ENCODE data around the gene GSX2. TPM values are rescaled to one million over a fixed set of nuclear protein-coding genes. Genes with fewer than 3 reads are reported as not detected.

Gene GSX2
- total RNA-seq, 1 experiment from 2014 or later, result not detected

DNA sequence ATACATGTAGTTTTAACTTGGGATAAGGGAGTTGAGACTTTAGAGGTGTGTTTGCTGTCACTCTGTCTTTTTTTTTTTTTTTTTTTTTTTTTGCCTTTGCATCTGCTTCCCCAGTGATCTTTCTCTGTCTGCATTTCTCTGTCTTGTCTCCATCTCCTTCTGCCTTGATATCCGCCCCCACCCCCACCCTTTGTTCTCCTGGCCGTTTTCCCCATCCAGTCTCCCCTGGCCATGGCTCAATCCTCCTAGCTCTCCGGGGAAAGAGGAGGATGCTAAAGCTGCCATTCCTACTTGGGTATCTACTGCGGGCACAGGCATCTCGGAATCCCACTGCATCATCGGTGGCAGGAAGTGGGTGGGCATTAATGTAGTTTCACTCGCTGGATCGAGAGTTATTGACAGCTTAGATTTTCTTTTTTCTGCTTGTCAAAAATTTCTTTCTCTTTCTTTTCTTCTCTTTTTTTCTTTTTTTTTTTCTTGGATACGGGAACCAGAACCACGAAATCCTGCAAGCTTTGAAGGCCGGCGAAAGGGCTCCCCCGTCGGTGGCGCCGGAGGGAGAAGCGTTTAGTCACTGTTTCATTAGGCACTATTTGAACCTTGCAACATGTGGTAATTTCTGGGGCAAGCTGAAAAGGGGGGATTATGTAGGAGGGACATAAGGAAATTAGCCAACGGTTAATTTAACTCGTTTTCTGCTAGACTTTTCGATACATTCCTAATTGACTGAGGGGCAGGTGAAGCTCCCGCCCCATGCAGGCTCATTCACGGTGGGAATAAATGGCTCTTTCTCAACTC lies 8.2 kb downstream of the GSX2 start:
- ChIA-PET POLR2A (no interaction called here), CTCF (no interaction called here), RAD21 (ENCODE audit: low non-redundant PET in 1 of 2, low total read pairs in 2 of 2, uncharacterized antibody in 2 of 2, unreplicated experiment in 2 of 2) (no interaction called here)
- intact Hi-C loops (cut with micrococcal nuclease), result no loop called here
- no peak for DNase-seq (ENCODE audit: low read depth, low spot score)
- TF ChIP-seq POLR2AphosphoS5 (IDR thresholded peaks at IDR 0.05; ENCODE audit: low read depth, low read length) (no peak), SIN3A (IDR thresholded peaks at IDR 0.05; ENCODE audit: low read depth) (no peak), ZFX (IDR thresholded peaks at IDR 0.05) (no peak), SRF (IDR thresholded peaks at IDR 0.05; ENCODE audit: low read depth) (no peak), CEBPB (IDR thresholded peaks at IDR 0.05; ENCODE audit: low read depth) (no peak), TCF7L2 (IDR thresholded peaks at IDR 0.05; ENCODE audit: borderline replicate concordance, extremely low read depth, insufficient read depth, insufficient read length) (no peak), ZNF274 (IDR thresholded peaks at IDR 0.05; ENCODE audit: low read depth, low read length) (no peak), CBX3 (IDR thresholded peaks at IDR 0.05; ENCODE audit: low read depth) (no peak), EGR1 (IDR thresholded peaks at IDR 0.05; ENCODE audit: low read depth) (no peak), ELF1 (IDR thresholded peaks at IDR 0.05; ENCODE audit: borderline replicate concordance, low read depth) (no peak), EZH2 (IDR thresholded peaks at IDR 0.05) (no peak), POLR2A (IDR thresholded peaks at IDR 0.05; ENCODE audit: borderline replicate concordance, extremely low read depth, insufficient read depth, insufficient read length) (no peak), RAD21 (IDR thresholded peaks at IDR 0.05; ENCODE audit: low read depth) (no peak)
- TF ChIP-seq, protein P1, sequence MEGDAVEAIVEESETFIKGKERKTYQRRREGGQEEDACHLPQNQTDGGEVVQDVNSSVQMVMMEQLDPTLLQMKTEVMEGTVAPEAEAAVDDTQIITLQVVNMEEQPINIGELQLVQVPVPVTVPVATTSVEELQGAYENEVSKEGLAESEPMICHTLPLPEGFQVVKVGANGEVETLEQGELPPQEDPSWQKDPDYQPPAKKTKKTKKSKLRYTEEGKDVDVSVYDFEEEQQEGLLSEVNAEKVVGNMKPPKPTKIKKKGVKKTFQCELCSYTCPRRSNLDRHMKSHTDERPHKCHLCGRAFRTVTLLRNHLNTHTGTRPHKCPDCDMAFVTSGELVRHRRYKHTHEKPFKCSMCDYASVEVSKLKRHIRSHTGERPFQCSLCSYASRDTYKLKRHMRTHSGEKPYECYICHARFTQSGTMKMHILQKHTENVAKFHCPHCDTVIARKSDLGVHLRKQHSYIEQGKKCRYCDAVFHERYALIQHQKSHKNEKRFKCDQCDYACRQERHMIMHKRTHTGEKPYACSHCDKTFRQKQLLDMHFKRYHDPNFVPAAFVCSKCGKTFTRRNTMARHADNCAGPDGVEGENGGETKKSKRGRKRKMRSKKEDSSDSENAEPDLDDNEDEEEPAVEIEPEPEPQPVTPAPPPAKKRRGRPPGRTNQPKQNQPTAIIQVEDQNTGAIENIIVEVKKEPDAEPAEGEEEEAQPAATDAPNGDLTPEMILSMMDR (IDR thresholded peaks at IDR 0.05 in 2 of 3, conservative IDR thresholded peaks at IDR 0.05 in 1 of 3; ENCODE audit: borderline replicate concordance in 1 of 3, insufficient read depth in 1 of 3, low read depth in 2 of 3, low read length in 2 of 3), result no peak
- TF ChIP-seq, protein P2, sequence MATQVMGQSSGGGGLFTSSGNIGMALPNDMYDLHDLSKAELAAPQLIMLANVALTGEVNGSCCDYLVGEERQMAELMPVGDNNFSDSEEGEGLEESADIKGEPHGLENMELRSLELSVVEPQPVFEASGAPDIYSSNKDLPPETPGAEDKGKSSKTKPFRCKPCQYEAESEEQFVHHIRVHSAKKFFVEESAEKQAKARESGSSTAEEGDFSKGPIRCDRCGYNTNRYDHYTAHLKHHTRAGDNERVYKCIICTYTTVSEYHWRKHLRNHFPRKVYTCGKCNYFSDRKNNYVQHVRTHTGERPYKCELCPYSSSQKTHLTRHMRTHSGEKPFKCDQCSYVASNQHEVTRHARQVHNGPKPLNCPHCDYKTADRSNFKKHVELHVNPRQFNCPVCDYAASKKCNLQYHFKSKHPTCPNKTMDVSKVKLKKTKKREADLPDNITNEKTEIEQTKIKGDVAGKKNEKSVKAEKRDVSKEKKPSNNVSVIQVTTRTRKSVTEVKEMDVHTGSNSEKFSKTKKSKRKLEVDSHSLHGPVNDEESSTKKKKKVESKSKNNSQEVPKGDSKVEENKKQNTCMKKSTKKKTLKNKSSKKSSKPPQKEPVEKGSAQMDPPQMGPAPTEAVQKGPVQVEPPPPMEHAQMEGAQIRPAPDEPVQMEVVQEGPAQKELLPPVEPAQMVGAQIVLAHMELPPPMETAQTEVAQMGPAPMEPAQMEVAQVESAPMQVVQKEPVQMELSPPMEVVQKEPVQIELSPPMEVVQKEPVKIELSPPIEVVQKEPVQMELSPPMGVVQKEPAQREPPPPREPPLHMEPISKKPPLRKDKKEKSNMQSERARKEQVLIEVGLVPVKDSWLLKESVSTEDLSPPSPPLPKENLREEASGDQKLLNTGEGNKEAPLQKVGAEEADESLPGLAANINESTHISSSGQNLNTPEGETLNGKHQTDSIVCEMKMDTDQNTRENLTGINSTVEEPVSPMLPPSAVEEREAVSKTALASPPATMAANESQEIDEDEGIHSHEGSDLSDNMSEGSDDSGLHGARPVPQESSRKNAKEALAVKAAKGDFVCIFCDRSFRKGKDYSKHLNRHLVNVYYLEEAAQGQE (IDR thresholded peaks at IDR 0.05; ENCODE audit: low read depth), result no peak
- TF ChIP-seq, protein P3, sequence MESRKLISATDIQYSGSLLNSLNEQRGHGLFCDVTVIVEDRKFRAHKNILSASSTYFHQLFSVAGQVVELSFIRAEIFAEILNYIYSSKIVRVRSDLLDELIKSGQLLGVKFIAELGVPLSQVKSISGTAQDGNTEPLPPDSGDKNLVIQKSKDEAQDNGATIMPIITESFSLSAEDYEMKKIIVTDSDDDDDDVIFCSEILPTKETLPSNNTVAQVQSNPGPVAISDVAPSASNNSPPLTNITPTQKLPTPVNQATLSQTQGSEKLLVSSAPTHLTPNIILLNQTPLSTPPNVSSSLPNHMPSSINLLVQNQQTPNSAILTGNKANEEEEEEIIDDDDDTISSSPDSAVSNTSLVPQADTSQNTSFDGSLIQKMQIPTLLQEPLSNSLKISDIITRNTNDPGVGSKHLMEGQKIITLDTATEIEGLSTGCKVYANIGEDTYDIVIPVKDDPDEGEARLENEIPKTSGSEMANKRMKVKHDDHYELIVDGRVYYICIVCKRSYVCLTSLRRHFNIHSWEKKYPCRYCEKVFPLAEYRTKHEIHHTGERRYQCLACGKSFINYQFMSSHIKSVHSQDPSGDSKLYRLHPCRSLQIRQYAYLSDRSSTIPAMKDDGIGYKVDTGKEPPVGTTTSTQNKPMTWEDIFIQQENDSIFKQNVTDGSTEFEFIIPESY (IDR thresholded peaks at IDR 0.05; ENCODE audit: extremely low read depth, insufficient replicate concordance, low read length), result no peak
- no peak for ATAC-seq
- Histone ChIP-seq H2AFZ (ENCODE audit: low read depth, low read length, poor library complexity, severe bottlenecking) (no peak overlapping the region), H3K27me3 (ENCODE audit: insufficient read depth, low read length) (no peaks in the 10 kb centered on the region), H3K9ac (ENCODE audit: low read length) (no peak overlapping the region), H3K79me2 (ENCODE audit: insufficient read depth, low read length) (no peaks in the 10 kb centered on the region), H3K9me3 (ENCODE audit: control insufficient read depth in 1 of 2, insufficient read depth in 1 of 2, low read depth in 1 of 2, low read length in 2 of 2) (no peaks in the 10 kb centered on the region), H3K36me3 (ENCODE audit: control insufficient read depth in 1 of 2, insufficient read depth in 2 of 2, low read length in 2 of 2) (no peaks in the 10 kb centered on the region), H4K20me1 (ENCODE audit: insufficient read depth) (no peaks in the 10 kb centered on the region), H3K27ac (ENCODE audit: low read depth, low read length) (no peak overlapping the region), H3K9me2 (ENCODE audit: insufficient read depth) (no peaks in the 10 kb centered on the region), H3K4me3 (replicated peaks in 1 of 2; ENCODE audit: low read depth in 1 of 2, low read length in 2 of 2) (no peak overlapping the region), H3K4me2 (ENCODE audit: low read length) (no peak overlapping the region), H3K4me1 (ENCODE audit: control insufficient read depth in 1 of 2, insufficient read depth in 2 of 2, low read length in 2 of 2) (no peaks in the 10 kb centered on the region)
- BruUV-seq (replicated peaks), result no TSS peak

Measured in HCT116 (cell line).